ENCODE results near the gene HAL.

HAL gene

DNA sequence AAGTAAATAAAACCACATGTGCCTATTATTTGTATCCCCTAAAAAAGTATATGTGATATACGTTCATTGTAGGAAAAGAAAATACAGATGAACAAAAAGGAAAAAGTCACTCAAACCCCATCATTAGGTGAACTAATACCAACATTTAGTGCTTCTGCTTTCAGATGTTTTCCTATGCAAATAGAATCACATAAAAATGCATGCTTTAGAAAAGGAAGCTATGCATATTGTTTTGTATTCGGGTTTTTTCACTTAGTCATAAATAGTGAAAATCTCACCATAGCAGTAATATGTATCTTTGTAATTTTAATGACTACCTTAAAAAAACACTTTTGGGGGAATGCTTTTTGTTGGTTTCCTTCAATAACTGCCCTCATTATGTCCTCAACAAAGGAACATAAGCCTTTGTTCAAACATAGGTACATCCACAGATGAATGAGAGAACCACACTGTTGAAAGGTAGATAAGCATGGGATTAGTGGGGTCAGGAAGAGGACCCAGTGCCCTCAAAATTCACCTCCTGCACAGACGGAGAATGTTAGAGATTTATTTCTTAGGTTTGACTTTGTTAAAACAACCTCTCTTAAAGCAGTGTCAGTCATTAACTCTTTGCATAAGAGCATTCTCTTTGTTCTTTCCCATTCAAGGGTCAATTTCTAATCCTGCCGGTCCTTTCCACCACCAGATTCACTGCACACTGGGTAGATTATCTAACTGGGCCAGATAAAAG, 46.5 kb downstream of the HAL start:
- TF ChIP-seq GATA2 (IDR thresholded peaks at IDR 0.05; ENCODE audit: low read depth, low read length) (no peak), GATA3 (IDR thresholded peaks at IDR 0.05; ENCODE audit: low read depth, low read length) (no peak)

DNA sequence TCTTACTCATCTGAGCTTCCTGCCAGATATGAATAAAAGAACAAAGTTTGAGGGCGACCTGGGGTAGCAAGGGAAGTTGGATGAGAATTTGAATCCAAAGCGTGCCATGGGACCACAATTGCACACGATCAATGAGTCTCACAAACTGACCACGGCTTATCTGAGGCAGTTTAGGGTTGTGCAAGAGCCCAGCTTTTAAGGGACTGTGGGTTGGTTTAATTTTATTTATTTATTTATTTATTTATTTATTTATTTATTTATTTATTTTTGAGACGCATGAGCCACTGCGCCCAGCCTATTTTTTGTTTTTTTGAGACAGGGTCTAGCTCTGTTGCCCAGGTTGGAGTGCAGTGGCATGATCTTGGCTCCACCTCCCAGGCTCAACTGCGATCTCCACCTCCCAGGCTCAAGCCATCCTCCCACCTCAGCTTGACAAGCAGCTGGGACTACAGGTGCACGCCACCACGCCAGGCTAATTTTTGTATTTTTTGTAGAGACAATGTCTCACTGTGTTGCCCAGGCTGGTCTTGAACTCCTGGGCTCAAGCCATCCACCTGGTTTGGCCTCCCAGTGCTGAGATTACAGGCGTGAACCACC, 51.9 kb downstream of the HAL start:
- TF ChIP-seq GATA3 (IDR thresholded peaks at IDR 0.05; ENCODE audit: low read depth, low read length) (no peak), GATA2 (IDR thresholded peaks at IDR 0.05; ENCODE audit: low read depth, low read length) (no peak)

DNA sequence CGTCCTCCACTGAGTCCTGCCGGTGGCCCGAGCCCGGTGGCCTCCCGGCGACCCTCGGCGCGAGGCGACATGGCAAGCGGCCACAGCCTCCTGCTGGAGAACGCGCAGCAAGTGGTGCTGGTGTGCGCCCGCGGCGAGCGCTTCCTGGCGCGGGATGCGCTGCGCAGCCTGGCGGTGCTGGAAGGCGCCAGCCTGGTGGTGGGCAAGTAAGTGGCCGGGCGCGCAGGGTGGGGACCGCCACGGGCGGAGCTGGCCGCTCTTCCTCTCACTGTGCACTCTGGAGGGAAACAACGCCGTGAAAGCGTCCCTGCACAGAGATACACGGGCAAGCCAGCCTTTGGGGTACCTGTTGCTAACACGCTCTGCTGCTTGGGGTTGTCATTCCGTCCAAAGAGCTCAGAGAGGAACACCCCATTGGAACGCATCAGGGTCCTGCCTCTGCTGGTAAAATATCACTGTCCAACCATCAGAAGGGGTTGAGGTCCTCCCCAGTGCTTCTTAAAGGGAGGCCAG, 52.8 kb downstream of the HAL start, which contains the start of gene AMDHD1:
Gene AMDHD1, plus strand, starts transcription at position 2 of the 513 bp plus-strand sequence. Its CDS starts 68 bp downstream, at position 70.
- TF ChIP-seq GATA2 (IDR thresholded peaks at IDR 0.05; ENCODE audit: low read depth, low read length) (no peak), GATA3 (IDR thresholded peaks at IDR 0.05; ENCODE audit: low read depth, low read length) (no peak)

- TF ChIP-seq GATA2 (IDR thresholded peaks at IDR 0.05; ENCODE audit: low read depth, low read length) (no peak), GATA3 (IDR thresholded peaks at IDR 0.05; ENCODE audit: low read depth, low read length) (no peak)
These were observed 53.4 kb downstream of the HAL start, which contains the start of gene CCDC38 for GRCh38 chr12:95942524-95943329. Gene CCDC38 (minus strand): TSS chr12:95942614. CDS start chr12:95936509, 6,105 bp downstream.

DNA sequence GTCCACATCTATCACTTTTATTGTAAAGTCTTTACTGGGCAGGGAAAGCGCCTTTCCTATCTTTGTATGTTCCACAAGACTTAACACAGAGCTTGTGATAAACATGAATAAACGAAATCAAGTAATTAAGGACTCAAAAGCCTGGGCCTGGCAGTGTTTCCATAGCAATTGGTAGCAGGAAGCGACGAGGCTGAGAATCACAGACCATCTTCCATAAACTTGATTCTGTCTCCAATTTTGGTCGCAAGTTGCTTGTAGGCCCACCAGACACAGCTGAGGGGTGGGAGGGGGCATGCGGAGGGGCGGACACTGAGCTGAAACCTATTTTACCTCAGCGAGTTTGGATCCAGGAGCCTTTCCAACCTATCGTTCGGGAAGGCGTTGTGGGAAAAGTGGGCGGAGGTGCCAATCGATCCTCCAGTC, 54.0 kb downstream of the HAL start:
- TF ChIP-seq GATA2 (IDR thresholded peaks at IDR 0.05; ENCODE audit: low read depth, low read length), result no peak
- no peak for TF ChIP-seq GATA3 (IDR thresholded peaks at IDR 0.05; ENCODE audit: low read depth, low read length)

GRCh38 chr12:95940514-95940913, 55.6 kb downstream of the HAL start:
- TF ChIP-seq GATA2 (IDR thresholded peaks at IDR 0.05; ENCODE audit: low read depth, low read length), result no peak
- TF ChIP-seq GATA3 (IDR thresholded peaks at IDR 0.05; ENCODE audit: low read depth, low read length), result no peak
